Endothelial cell of hepatic sinusoid (primary cell): ENCODE results near the gene MEN1.
"Not testable (repeated sequence)": the region's sequence is repeated elsewhere in the genome, so short reads cannot be mapped to it uniquely, and the experiment has no call there.

ENCODE experiments used
- in situ Hi-C: cut with HindIII; loops from 2 replicates; pipeline ENCODE4 v1.10.0; 2017; ENCODE audit warnings: low sequenced_read_pairs

Gene MEN1

DNA sequence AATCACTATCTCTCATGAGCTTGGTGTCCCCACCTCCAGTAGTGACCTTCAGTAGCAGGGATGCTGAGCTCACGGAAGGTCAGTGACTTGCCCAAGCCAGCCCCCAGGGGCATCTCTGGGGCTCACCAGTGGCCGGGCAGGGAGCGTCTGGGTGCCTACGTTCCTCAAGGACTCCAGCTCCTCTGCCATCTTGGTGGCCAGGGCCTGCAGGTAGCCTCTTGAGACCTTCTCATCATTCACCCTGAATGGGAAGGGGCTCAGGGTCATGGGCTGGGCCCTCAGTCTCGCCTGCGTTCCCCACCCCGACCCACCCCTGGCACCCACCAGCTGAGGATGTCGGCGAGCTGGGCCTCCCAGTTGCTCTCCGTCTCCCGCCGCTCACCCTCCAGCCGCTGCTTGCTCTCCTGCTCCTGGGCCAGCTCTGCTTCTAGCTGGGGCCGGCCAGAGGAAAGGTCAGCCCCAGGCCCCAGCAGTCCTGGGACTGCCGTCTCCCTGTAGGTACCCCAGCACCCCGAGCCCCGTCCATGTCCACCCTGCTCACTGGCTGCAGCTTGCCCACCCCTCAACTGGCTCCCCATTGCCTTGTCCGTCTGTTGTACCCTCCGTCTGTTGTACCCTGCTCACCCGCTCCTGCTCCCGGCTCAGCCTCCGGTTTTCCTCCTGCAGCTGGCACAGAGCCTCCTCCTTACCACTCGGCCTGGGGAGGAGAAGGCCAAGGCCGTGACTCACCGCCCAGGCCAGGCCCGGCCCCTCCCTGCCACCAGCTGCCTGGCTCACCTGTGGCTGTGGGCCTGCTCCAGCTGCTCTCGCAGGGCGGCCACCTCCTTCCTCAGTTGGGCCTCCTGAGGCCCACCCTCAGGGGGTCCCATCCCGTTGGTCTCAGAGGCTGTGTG is 24.6 kb upstream of the MEN1 start:
- in situ Hi-C loops, result no loop called here

DNA sequence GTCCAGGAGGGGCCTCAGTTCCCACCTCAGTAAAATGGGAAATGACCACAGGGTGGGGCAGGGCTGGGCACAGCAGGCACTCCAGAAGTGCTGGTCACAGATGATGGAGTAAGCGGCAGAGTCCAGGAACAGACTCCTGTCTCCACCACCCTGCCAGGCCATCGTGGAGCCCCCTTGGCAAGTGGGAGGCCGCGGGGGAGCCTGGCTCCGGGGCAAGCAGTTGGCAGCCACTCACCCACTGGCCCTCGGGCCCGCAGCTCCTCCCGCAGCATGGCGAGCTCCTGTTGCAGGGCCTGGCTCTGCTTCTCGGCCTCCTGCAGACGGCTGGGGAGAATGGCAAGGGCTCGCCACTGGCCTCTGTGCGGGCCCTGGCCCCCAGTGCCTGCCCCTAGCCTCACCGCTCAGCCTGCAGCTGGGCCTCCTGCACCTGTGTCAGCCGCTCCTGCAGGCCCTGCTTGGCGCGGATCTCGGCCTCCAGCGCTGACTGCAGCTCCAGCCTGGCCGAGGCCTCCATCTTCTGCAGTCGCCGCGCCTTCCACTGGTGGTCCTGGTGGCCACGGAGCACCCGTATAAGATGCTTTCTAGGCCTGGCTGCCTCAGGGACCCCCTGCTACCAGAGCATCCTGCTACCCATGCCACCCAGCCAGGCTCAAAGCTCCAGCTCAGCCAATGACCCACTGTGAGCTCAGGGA is 23.8 kb upstream of the MEN1 start:
- in situ Hi-C loops, result no loop called here

DNA sequence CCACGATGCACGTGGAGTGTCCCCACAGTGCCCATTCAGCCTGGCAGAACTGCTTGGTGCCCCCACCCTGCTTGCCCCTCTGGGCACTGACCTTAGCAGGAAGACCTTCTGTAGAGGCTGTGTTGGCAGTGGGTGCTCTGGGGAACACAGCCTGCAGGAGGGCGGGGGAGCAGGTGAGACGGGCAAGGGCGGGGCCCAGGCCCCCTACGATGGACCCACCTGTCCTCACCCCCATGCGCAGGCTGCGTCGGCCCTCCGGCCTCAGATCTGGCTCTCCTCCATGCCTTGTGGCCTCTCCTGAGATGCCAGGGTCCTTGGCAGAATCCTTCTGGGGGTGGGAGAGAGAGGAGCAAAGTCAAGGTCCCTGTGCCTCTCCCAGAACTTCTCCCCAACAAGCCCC is 23.2 kb upstream of the MEN1 start:
- in situ Hi-C loops, result no loop called here

DNA sequence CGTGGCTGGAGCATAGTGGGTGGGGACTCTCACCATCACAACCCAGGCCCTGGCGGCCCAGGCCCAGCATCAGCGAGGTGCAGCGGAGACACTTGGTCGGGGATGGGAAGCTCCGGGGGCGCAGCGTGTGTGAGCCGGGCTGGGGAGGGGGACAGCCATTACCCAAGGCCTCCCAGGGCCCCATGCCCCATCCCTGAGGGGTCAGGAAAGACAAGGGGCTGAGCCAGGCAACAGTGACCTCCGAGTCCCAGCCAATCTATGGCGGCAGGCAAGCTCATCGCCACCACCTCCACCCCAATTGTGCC is 22.8 kb upstream of the MEN1 start:
- in situ Hi-C loops, result no loop called here

DNA sequence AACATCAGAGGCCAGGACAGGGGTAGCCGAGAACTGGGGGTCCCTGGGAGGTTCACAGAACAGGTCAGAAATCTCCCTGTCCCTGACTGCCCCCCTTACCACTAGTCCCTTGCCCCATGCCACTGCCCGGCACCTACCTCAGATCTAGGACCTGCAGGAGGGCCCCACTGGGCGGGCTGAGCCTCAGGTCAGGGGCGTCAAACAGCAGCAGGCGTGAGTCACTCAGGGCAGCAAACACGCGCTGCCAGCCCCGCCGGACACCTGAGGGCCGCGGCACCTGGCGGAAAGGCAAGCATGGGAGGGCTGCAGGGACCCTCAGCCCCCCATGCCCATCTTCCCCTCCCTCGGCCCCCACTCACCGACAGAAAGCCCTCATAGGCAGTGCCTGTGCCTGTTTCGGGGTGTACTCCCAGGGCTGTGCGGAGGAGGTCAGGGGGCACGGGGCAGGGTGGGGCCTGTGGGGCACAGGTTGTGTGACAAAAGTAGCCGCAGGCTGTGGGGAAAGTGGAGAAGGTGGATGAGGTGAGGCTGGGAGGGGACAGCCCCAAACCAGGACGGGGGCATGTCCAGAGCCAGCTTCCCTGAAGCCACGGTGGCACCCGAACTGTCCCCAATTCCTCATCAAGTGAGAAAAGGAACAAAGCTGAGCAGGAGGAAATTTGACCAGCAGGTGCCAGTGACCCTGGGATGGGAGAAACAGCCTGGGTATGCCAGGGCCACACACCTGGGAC is 22.3 kb upstream of the MEN1 start:
- in situ Hi-C loops, result no loop called here

DNA sequence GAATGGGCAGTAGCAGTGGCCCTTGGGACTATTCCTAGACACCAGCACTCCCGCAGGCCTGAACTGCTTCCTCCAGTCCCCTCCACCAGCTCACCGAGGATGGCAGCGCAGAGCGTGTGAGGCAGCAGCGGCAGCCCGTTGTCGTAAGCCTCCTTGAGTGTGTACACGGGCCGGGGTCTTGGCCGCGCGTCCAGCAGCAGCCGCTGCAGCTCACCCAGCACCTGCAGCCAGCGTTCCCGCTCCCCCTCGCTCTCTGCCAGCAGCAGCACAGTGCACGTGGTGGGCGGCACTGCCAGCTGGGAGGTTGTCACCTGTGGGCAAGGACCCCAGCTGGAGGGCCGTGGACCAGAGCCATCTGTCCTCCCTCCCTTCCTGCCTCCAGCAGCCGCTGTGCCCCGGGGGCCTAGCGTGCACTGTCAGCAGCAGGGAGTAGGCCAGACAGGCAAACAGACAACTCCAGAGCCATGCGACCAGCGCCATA is 21.1 kb upstream of the MEN1 start:
- in situ Hi-C loops, result no loop called here

DNA sequence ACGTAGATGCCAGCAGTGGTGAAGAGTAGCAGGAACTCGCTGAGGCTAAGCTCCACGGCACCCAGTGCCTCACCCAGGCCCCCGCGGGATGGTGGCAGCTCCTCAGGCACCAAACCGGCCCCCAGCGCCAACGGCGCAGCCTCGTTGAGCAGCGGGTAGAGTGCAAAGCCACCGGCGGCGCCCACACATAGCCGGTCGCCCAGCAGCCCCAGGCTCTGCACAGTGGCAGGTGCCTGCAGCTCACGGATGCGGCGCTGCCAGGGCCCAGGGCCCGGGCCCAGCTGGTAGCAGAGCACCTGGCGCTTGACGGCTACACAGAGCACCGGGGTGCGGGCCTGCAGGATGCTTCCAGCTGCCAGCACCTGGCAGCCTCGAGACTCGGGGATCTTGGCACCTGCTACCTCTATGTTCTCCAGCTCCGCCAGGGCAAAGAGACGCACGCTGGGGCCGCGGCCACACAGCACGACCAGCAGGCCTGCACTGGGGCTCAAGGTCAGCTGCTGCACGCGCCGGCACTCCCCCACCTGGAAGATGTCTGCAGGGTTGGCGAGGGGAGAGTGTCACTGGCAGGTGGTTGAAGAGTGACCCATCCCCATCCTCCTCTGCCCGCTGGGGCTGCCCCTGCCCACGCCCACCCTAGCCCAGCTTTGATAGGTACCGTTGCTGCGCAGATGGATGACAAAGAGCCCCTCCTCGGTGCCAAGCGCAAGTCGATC is 19.3 kb upstream of the MEN1 start:
- in situ Hi-C loops, result no loop called here

DNA sequence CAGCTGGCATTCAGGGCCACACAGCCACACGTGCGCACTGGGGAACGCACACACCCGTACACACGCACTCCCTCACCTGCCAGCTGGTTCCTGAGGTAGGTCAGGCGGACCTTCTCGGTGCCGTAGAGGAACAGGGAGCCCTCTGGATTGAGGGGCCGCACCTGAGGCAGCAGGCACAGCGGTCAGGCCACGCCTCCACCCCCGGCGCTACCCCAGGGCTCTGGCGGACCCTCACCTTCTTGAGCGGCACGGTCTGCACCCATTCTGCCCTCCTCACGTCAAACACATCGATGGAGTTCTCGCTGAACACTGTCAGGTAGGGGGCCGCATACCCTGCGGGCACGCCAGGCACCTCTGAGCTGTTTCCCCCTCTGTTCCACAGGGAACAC is 17.1 kb upstream of the MEN1 start:
- in situ Hi-C loops, result no loop called here

DNA sequence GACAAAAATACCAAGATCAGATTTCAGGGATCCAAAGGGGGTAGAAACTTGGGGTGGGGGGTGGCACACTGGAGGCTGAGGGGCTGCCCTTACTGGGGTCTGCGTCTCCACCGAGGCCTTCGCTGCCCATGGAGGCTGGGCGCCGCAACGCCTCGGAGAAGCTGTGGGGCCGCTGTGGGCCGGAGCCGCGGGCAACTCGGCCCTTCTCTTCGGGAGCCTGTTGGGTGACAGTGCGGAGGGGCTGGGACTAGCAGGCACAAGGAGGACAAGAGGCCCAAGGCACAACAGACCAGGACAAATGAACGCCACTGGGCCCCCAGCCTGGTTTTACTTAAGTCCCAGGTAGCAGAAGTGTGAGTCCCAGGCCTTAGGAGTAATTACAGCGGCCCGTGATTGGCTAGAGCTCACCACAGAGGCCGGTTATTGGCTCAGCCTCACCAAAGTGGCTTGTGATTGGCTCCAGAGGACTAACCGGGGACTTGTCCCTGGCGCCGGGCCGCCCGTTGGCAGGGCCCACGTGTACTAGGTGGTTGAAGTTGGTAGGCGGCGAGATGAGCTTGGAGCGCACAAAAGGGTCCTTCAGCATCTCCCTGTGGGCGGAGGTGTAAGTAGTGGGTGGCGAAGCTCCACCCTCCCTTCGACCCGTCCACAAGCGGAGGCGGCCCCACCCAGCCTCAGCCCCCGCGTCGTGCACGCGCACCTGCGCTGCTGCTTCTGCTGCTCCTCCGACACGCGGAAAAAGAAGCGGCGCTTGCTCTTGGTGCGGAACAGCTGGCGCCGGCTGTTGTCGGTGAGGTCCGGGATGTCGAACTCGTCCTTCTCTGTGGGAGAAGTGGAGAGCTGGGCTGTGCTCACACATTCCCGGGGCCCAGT is 16.5 kb upstream of the MEN1 start:
- in situ Hi-C loops, result no loop called here

DNA sequence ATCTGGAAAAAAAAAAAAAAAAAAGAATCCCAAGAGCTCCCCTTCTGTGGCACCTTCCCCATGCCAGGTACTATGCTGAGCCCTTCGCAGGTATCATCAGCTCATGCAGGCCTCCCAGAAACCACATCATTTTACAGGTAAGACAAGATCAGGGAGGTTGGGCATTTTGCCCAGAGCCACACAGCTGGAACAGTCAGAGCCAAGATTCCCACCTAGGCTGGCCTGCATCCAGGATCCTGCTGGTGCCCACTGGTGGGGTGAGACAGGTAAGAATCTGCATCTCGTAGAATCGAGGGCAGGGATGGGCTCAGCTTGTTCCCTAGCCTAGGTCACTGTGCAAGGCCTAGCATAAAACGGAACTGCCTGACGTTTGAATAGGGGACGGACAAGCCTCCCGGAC is 15.7 kb upstream of the MEN1 start:
- in situ Hi-C loops, result no loop called here

DNA sequence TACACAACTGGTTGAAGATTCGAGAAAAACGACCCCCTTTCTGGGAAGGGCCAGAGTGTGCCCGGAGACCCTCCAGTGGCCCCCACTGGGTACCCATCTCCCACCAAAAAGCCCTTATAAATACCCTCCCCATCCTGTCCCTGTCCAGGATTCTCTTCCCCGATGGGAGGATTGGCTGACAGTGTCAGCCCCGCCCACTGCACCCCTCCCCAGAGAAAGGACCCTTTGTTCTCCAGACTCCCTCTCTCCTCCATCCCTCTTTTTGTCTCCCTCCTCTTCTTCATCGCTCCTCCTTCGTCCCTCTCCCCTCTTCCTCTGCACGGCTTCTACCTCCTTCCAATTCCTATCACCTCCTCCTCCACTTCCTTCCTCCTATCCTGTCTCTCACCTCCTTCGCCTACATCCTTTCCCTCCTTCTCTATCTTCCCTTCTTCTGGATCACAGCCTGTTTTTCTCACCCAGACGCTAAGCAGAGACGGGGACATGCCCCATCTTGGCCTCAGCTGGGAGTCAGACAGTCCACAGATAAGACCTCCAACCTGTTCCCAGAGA is 13.3 kb upstream of the MEN1 start:
- in situ Hi-C loops, result no loop called here

DNA sequence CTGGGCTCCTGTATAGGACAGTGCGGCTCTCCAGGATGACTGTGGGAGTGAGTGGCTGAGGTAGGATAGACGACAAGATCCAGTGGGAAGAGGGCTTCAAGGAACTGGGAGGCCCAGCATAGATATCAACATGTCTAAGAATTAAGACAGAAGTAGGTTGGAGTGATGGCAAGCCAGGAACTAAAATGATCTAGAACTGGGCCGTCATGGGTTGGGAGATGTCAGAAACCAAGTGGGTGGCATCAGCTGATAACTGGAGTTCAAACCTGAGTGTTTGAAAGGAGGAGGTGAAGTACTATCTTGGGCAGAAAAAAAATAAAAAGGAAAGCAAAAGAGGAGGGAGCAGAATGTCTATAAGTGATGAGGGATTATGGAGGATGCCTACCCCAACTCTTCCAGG is 7.1 kb upstream of the MEN1 start:
- in situ Hi-C loops, result no loop called here

DNA sequence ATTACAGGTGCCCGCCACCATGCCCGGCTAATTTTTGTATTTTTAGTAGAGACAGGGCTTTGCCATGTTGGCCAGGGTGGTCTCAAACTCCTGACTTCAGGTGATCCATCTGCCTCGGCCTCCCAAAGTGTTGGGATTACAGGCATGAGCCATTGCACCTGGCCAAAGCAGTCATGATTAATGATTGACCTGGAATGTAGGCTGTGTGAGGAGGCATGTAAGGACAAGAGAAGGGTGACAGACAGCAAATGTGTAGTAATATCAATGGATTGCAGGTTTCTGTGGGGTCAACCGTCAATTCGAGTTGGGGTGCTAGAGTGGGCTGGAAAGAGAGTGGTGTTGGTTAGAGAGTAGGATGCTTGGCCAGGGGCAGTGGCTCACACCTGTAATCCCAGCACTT is 5.1 kb upstream of the MEN1 start:
- in situ Hi-C loops, result not testable (repeated sequence)

DNA sequence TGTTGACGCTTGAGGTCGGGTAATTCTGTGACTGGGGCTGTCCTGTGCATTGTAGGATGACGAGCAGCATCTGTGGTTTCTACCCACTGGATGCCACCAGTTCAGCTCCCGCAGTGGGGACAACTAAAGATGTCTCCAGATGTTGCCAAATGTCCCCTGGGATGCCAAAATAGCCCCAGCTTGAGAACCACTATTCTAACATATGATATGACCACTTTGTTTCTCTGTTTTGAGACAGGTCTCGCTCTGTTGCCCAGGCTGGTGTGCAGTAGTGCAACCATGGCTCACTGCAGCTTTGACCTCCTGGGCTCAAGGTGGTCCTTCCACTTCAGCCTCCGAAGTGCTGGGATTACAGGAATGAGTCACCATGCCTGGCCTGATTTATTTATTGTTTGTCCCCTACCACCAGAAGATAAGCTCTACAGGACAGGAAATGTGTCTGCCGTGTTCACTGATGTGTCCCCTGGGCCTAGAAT is 4.4 kb upstream of the MEN1 start:
- in situ Hi-C loops, result no loop called here

DNA sequence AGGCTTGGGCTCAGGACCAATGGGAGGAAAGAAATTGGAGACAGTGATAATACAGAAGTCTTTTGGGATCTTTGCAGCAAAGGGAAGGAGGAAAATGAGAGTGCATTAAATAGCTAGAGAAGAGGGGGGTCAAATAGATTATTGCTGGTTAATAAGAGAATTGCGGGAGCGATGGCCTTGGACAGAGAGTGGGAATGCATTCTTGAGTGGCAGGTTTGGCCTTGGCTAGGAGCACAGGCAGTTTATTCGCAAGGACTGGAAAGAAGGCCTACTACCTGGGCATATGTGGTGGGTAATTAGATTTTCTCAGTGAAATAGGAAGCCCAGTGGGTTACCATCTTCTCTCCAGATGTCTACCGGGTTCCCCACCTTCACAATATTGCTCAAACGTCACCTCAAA is 3.5 kb upstream of the MEN1 start:
- in situ Hi-C loops, result no loop called here

DNA sequence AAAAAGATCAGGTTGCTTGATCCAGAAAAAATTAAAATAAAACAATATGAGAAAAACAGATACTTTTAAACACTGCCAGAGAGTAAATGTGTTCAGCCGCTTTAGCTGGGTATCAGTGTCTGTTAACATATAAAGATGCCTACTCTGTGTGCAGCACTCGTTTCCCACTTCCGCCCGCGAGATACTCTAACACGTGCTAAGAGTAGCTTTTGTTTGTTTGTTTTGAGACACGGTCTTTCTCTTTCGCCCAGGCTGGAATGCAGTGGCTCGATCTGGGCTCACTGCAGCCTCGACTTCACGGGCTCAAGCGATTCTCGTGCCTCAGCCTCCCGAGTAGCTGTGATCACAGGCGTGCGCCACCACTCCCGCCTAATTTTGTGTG is 531 bp upstream of the MEN1 start:
- in situ Hi-C loops, result no loop called here

DNA sequence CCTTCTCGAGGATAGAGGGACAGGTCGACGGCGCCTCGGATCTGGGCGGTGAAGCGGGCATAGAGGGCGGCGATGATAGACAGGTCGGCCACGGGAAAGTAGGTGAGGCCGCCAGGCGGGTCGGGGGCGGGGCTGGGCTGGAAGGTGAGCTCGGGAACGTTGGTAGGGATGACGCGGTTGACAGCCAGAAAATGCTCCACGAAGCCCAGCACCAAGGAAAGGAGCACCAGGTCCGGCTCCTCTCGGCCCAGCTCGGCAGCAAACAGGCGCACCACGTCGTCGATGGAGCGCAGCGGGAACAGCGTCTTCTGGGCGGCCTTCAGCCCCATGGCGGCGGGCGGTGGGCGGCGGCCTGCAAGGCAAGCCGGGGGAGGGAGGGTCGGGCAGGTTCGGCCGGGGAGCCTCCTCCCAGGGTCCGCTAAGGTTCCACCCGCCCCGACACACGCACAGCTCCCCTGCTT is 540 bp downstream of the MEN1 start:
- in situ Hi-C loops, result no loop called here

DNA sequence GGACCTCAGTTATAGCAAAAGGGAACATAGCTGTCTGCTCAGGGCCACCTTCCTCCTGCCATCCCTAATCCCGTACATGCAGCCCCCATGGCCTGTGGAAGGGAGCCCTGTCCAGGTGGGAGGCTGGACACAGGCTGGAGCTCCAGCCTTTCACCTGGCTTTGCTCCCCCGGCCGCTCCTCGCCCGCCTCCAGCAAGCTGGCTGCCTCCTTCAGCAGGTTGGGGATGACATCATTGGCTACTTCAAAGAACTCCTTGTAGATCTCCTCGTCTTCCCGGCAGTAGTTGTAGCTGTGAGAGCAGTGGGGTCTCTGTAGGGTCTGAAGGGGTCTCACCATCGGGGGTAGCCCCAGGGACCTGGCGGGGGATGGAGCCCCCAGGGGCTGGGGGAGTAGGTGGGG is 4.9 kb downstream of the MEN1 start:
- in situ Hi-C loops, result no loop called here

DNA sequence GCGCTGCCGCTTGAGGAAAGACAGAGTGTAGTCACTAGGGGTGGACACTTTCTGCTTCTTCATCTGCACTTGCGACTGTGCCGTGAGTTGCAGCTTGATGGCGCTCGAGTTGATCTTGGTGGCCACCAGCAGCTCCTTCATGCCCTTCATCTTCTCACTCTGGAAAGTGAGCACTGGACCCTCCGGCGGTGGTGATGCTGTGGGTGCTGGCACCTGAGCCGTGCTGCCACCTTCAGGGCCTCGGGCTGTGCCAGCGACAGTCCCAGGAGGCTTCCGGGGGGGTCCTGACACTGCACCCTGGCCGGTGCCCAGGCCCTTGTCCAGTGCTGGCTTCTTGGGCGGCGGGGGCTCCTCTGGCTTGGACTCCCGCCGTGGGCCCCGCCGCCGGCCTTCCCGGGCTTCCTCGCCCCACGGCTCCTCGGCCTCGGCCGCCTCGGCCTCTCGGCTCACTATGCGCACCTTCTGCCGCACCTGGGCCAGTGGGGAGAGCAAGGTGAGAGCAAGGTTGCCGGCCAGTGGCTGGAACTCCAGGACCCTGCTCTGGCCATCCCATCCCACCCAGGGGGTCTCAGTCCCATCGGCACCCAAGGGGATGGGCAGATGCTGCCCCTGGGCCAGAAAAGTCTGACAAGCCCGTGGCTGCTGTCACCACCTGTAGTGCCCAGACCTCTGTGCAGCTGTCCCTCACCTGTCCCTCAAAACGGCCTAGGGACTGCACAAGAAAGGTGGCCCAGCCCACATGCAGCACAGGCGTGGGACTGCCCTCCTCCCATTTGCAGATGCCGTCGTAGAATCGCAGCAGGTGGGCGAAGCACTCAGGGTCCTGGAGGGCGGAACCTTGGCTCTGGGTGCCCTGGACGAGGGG is 5.8 kb downstream of the MEN1 start:
- in situ Hi-C loops, result no loop called here
